ENCODE data around the gene RCL1. TPM values are rescaled to one million over a fixed set of nuclear protein-coding genes. Genes with fewer than 3 reads are reported as not detected.
A peak's percentile ranks its signal among the peaks of the same experiment; 100 is the strongest.

The RCL1 gene
- total RNA-seq, 1 experiment from 2014 or later = 52.2 TPM

GRCh38 chr9:4887556-4887955 is 94.8 kb downstream of the RCL1 start:
- intact Hi-C loops (cut with micrococcal nuclease) = no loop called here
- POLR2A ChIA-PET (ENCODE audit: unreplicated experiment) = no interaction called here
- H3K9ac ChIP-seq (ENCODE audit: low read length) = no peak overlapping the region
- TF ChIP-seq EZH2 (IDR thresholded peaks at IDR 0.05; ENCODE audit: low read length, unreplicated experiment) = no peak
- no peaks in the 10 kb centered on the region for H3K36me3 ChIP-seq (ENCODE audit: low read depth, low read length)
- H3K4me3 ChIP-seq (ENCODE audit: low read length) = no peak overlapping the region
- H2AFZ ChIP-seq (ENCODE audit: low read length) = no peak overlapping the region
- H3K79me2 ChIP-seq (ENCODE audit: low read length) = no peaks in the 10 kb centered on the region
- no peaks in the 10 kb centered on the region for H3K9me3 ChIP-seq (ENCODE audit: low read length)
- no peaks in the 10 kb centered on the region for H3K27me3 ChIP-seq (ENCODE audit: low read length)
- H3K9me2 ChIP-seq (replicated peaks; ENCODE audit: low read length) = no peaks in the 10 kb centered on the region
- H3K4me1 ChIP-seq (ENCODE audit: insufficient read depth, low read length) = peaks cover 18% of the 10 kb centered on the region
- no peak overlapping the region for H3K27ac ChIP-seq (ENCODE audit: low read length)
- no TSS peak for BruUV-seq (replicated peaks)
- no peak for DNase-seq
- H3K4me2 ChIP-seq (ENCODE audit: low read length) = no peak overlapping the region
- CTCF ChIA-PET = no interaction called here
- no peaks in the 10 kb centered on the region for H4K20me1 ChIP-seq (ENCODE audit: low read length)
- H3F3A ChIP-seq (ENCODE audit: low read length, unreplicated experiment) = no peaks in the 10 kb centered on the region
- ATAC-seq = no peak

GRCh38 chr9:4890242-4890641 is 97.5 kb downstream of the RCL1 start:
- Histone ChIP-seq H3K4me2 (ENCODE audit: low read length) (no peak overlapping the region), H3K36me3 (ENCODE audit: low read depth, low read length) (no peaks in the 10 kb centered on the region), H3K27me3 (ENCODE audit: low read length) (no peaks in the 10 kb centered on the region), H3K9me2 (replicated peaks; ENCODE audit: low read length) (no peaks in the 10 kb centered on the region), H3K4me3 (ENCODE audit: low read length) (no peak overlapping the region), H2AFZ (ENCODE audit: low read length) (no peak overlapping the region), H3K9me3 (ENCODE audit: low read length) (no peaks in the 10 kb centered on the region), H3K27ac (ENCODE audit: low read length) (no peak overlapping the region), H4K20me1 (ENCODE audit: low read length) (no peaks in the 10 kb centered on the region), H3K9ac (ENCODE audit: low read length) (no peak overlapping the region), H3K79me2 (ENCODE audit: low read length) (no peaks in the 10 kb centered on the region), H3K4me1 (ENCODE audit: insufficient read depth, low read length) (peaks cover 42% of the 10 kb centered on the region), H3F3A (ENCODE audit: low read length, unreplicated experiment) (peaks cover 12% of the 10 kb centered on the region)
- ChIA-PET POLR2A (ENCODE audit: unreplicated experiment) (no interaction called here), CTCF (no interaction called here)
- TF ChIP-seq EZH2 (IDR thresholded peaks at IDR 0.05; ENCODE audit: low read length, unreplicated experiment) (no peak), EZH2phosphoT487 (IDR thresholded peaks at IDR 0.05; ENCODE audit: borderline replicate concordance, low read length) (no peak)
- TF ChIP-seq, protein P1, sequence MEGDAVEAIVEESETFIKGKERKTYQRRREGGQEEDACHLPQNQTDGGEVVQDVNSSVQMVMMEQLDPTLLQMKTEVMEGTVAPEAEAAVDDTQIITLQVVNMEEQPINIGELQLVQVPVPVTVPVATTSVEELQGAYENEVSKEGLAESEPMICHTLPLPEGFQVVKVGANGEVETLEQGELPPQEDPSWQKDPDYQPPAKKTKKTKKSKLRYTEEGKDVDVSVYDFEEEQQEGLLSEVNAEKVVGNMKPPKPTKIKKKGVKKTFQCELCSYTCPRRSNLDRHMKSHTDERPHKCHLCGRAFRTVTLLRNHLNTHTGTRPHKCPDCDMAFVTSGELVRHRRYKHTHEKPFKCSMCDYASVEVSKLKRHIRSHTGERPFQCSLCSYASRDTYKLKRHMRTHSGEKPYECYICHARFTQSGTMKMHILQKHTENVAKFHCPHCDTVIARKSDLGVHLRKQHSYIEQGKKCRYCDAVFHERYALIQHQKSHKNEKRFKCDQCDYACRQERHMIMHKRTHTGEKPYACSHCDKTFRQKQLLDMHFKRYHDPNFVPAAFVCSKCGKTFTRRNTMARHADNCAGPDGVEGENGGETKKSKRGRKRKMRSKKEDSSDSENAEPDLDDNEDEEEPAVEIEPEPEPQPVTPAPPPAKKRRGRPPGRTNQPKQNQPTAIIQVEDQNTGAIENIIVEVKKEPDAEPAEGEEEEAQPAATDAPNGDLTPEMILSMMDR (conservative IDR thresholded peaks at IDR 0.05; ENCODE audit: low read depth, low read length) = no peak
- no TSS peak for BruUV-seq (replicated peaks)
- DNase-seq = no peak
- intact Hi-C loops (cut with micrococcal nuclease) = no loop called here
- ATAC-seq = no peak

GRCh38 chr9:4890929-4891328 is 98.2 kb downstream of the RCL1 start:
- Histone ChIP-seq H3K36me3 (ENCODE audit: low read depth, low read length) (no peaks in the 10 kb centered on the region; the same call in 1 of the 2 replicates), H3K9me2 (replicated peaks; ENCODE audit: low read length) (no peaks in the 10 kb centered on the region), H3K79me2 (ENCODE audit: low read length) (no peaks in the 10 kb centered on the region), H3K4me3 (ENCODE audit: low read length) (no peak overlapping the region), H3K9ac (ENCODE audit: low read length) (peak overlapping the region; percentile 1; the same call in 1 of the 2 replicates), H3K27ac (ENCODE audit: low read length) (peak overlapping the region; percentile 96), H3K4me2 (ENCODE audit: low read length) (peak overlapping the region; percentile 78), H3K4me1 (ENCODE audit: insufficient read depth, low read length) (peaks cover 42% of the 10 kb centered on the region), H3K27me3 (ENCODE audit: low read length) (no peaks in the 10 kb centered on the region), H4K20me1 (ENCODE audit: low read length) (no peaks in the 10 kb centered on the region), H3K9me3 (ENCODE audit: low read length) (no peaks in the 10 kb centered on the region), H3F3A (ENCODE audit: low read length, unreplicated experiment) (peaks cover 12% of the 10 kb centered on the region), H2AFZ (ENCODE audit: low read length) (no peak overlapping the region)
- CTCF ChIA-PET = no interaction called here
- BruUV-seq (replicated peaks) = no TSS peak
- ATAC-seq (no peak), DNase-seq (no peak)
- intact Hi-C loops (cut with micrococcal nuclease) = no loop called here
- TF ChIP-seq EZH2phosphoT487 (IDR thresholded peaks at IDR 0.05; ENCODE audit: borderline replicate concordance, low read length) (no peak), EZH2 (IDR thresholded peaks at IDR 0.05; ENCODE audit: low read length, unreplicated experiment) (no peak)
- TF ChIP-seq, protein P1 (conservative IDR thresholded peaks at IDR 0.05; ENCODE audit: low read depth, low read length) = no peak
- POLR2A ChIA-PET (ENCODE audit: unreplicated experiment) = no interaction called here

Data from PC-3 (cell line).